ENCODE measurements around the gene ATP12A.

ATP12A gene

GRCh38 chr13:24664726-24665409 lies 15.3 kb upstream of the ATP12A start:
- no peak for DNase-seq

GRCh38 chr13:24668511-24668910 lies 11.7 kb upstream of the ATP12A start:
- no peak for DNase-seq

- DNase-seq: no peak
Observed at GRCh38 chr13:24668955-24669582, 11.1 kb upstream of the ATP12A start.

GRCh38 chr13:24670174-24670573 lies 10.0 kb upstream of the ATP12A start:
- no peak for DNase-seq

GRCh38 chr13:24670961-24671381 lies 9.2 kb upstream of the ATP12A start:
- no peak for DNase-seq

- DNase-seq: no peak
Observed at GRCh38 chr13:24671386-24672113, 8.7 kb upstream of the ATP12A start.

- DNase-seq: no peak
Observed at GRCh38 chr13:24672141-24673132, 7.8 kb upstream of the ATP12A start.

GRCh38 chr13:24675806-24676570 lies 4.2 kb upstream of the ATP12A start:
- DNase-seq: no peak

GRCh38 chr13:24678151-24678550 lies 2.1 kb upstream of the ATP12A start:
- DNase-seq: no peak

GRCh38 chr13:24679686-24680085 lies 522 bp upstream of the ATP12A start:
- no peak for DNase-seq

GRCh38 chr13:24680921-24681604 lies 855 bp downstream of the ATP12A start:
- DNase-seq: no peak

- DNase-seq: no peak
Observed at GRCh38 chr13:24681930-24682329, 1.7 kb downstream of the ATP12A start.

GRCh38 chr13:24682353-24682752 lies 2.1 kb downstream of the ATP12A start:
- DNase-seq: no peak

GRCh38 chr13:24683351-24683750 lies 3.1 kb downstream of the ATP12A start:
- no peak for DNase-seq

- DNase-seq: no peak
Observed at GRCh38 chr13:24683838-24684599, 3.8 kb downstream of the ATP12A start.

- DNase-seq: no peak
Observed at GRCh38 chr13:24684600-24684998, 4.4 kb downstream of the ATP12A start.

GRCh38 chr13:24685314-24685713 lies 5.1 kb downstream of the ATP12A start:
- no peak for DNase-seq

- no peak for DNase-seq
Observed at GRCh38 chr13:24687611-24688010, 7.4 kb downstream of the ATP12A start.

- no peak for DNase-seq
Observed at GRCh38 chr13:24688111-24688510, 7.9 kb downstream of the ATP12A start.

GRCh38 chr13:24688950-24689349 lies 8.7 kb downstream of the ATP12A start:
- DNase-seq: no peak

GRCh38 chr13:24691381-24691780 lies 11.2 kb downstream of the ATP12A start:
- DNase-seq: no peak

Data from NCI-H1694 treated with DMSO at 0.1 percent for 48 hours (cell line).